ENCODE results near the gene TBC1D14.

DNA sequence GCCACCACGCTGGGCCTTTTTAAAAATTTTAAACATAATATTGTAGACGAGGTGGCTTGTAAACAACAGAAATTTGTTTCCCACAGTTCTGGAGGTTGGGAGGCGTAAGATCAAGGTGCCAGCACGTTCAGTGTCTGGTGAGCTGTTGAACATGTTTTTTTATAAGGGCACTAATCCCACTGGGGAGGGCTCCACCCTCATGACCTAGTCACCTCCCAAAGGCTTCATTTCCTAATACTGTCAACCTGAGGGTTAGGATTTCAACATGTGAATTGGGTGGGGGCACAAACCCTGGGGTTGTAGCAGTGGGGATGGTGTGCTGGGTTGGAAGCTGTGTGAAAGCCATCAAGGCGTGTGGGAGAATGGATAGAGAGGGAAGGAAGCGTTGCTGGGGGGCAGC is 27.6 kb downstream of the TBC1D14 start:
- TF ChIP-seq, protein P1, sequence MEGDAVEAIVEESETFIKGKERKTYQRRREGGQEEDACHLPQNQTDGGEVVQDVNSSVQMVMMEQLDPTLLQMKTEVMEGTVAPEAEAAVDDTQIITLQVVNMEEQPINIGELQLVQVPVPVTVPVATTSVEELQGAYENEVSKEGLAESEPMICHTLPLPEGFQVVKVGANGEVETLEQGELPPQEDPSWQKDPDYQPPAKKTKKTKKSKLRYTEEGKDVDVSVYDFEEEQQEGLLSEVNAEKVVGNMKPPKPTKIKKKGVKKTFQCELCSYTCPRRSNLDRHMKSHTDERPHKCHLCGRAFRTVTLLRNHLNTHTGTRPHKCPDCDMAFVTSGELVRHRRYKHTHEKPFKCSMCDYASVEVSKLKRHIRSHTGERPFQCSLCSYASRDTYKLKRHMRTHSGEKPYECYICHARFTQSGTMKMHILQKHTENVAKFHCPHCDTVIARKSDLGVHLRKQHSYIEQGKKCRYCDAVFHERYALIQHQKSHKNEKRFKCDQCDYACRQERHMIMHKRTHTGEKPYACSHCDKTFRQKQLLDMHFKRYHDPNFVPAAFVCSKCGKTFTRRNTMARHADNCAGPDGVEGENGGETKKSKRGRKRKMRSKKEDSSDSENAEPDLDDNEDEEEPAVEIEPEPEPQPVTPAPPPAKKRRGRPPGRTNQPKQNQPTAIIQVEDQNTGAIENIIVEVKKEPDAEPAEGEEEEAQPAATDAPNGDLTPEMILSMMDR (conservative IDR thresholded peaks at IDR 0.05; ENCODE audit: low read length): no peak
- no peak for TF ChIP-seq EZH2phosphoT487 (IDR thresholded peaks at IDR 0.05; ENCODE audit: borderline replicate concordance)

Measured in Loucy (cell line).